Ectodermal cell (in vitro differentiated cells): Measurements from ENCODE around the gene OR4F15.

ENCODE experiments used
- H3K27ac ChIP-seq: 2 replicates; pipeline ENCODE4 v1.7.0; 2013; ENCODE audit warnings: mild to moderate bottlenecking, low read depth, low read length; ENCODE audit not compliant: insufficient read depth, poor library complexity, severe bottlenecking
- H3K27me3 ChIP-seq: 2 replicates; pipeline ENCODE4 v1.7.0; 2013; ENCODE audit warnings: mild to moderate bottlenecking, low read length; ENCODE audit not compliant: insufficient read depth, control insufficient read depth, poor library complexity, severe bottlenecking
- H3K36me3 ChIP-seq: one replicate; pipeline ENCODE4 v1.7.0; 2013; ENCODE audit warnings: low read length; ENCODE audit not compliant: control insufficient read depth, insufficient read depth
- H3K4me1 ChIP-seq: one replicate; pipeline ENCODE4 v1.7.0; 2013; ENCODE audit warnings: low read length; ENCODE audit not compliant: control insufficient read depth, insufficient read depth
- H3K4me3 ChIP-seq: 2 replicates; pipeline ENCODE4 v1.7.0; 2013; ENCODE audit warnings: low read depth, low read length, control low read depth; ENCODE audit not compliant: insufficient read depth
- H3K9me3 ChIP-seq: 2 replicates; pipeline ENCODE4 v1.7.0; 2013; ENCODE audit warnings: mild to moderate bottlenecking, low read length, moderate library complexity; ENCODE audit not compliant: control insufficient read depth
- WGBS, 2 experiments: methylation state at CpG; one replicate each; pipeline ENCODE4 v1.1.7; 2013; ENCODE audit warnings: missing lambda C conversion rate in 2 of 2; 5-methylcytosine and 5-hydroxymethylcytosine counted together

OR4F15 gene

DNA sequence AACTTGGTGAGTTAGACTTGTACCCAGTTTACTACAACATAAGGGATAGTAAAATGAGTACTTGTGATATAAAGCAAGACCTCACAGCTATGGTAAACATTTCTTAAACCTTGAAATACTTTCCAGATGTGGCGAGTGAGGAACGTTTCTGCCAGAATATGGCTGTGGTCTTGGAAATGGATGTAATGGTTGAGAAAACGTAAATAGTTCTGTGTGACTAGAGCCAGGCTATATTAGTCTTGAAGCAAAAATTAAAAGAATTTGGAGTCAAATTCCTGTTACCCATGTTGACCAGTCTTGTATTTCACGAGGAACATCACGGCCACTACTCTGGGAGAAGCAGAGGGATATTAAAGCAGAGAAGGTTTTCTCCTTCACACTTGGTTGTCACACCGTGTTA, 15.3 kb downstream of the OR4F15 start:
- Histone ChIP-seq H3K4me3 (no peak overlapping the region), H3K27ac (no peak overlapping the region), H3K27me3 (peaks cover 4% of the 10 kb centered on the region), H3K4me1 (no peaks in the 10 kb centered on the region), H3K9me3 (no peaks in the 10 kb centered on the region), H3K36me3 (no peaks in the 10 kb centered on the region)
- WGBS, 2 experiments: 84 to 86% methylated on average over 5 to 6 of the region's 6 CpGs

DNA sequence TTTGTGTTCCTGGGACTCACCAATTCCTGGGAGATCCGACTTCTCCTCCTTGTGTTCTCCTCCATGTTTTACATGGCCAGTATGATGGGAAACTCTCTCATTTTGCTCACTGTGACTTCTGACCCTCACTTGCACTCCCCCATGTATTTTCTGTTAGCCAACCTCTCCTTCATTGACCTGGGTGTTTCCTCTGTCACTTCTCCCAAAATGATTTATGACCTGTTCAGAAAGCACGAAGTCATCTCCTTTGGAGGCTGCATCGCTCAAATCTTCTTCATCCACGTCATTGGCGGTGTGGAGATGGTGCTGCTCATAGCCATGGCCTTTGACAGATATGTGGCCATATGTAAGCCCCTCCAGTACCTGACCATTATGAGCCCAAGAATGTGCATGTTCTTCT, 16.8 kb downstream of the OR4F15 start:
- Histone ChIP-seq H3K27ac (no peak overlapping the region), H3K36me3 (no peaks in the 10 kb centered on the region), H3K4me3 (no peak overlapping the region), H3K4me1 (no peaks in the 10 kb centered on the region), H3K27me3 (peaks cover 4% of the 10 kb centered on the region), H3K9me3 (no peaks in the 10 kb centered on the region)
- 90 to 91% methylated on average over 5 of the region's 5 CpGs for WGBS, 2 experiments

DNA sequence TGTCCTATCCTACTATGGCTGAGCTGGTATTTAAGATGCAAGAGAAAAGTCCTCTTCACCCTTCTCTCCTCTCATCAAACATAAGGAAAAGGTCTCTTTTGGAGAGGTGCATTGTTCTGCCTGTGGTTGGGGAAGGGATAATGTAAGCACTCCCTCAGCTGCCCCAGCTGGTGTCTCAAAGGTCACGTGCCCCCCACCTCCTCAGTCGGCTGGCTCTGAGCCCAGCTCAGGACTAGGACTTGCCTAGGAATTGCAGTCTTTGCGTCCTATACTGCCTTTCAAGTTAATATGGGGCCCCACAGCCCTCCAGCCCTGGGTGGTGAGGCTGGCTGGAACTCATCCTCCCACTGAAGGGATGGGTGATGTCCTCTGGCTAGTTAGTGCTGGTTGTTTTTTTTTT, 29.7 kb downstream of the OR4F15 start:
- Histone ChIP-seq H3K9me3 (no peaks in the 10 kb centered on the region), H3K4me3 (no peak overlapping the region), H3K27ac (no peak overlapping the region), H3K27me3 (peaks cover 3% of the 10 kb centered on the region), H3K4me1 (no peaks in the 10 kb centered on the region), H3K36me3 (no peaks in the 10 kb centered on the region)
- 79 to 84% methylated on average over 3 of the region's 3 CpGs for WGBS, 2 experiments

DNA sequence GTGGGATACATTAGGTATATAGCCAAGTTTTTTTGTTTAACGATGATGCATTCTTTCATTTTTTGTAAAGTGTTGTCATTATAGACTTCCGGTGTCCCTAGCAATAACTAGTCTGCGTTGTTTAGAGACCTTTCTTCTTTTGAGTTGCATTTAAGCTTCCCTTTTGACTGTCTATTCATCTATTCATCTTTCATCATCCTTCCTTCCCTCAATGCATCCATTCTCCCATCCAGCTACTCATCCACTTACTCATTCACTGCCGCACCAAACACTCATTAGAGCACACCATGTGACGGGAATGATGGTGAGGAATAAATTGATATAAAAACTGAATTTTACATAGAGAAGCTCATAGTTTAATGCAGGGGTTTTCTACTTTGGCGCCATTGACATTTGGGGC, 32.9 kb downstream of the OR4F15 start:
- peaks cover 3% of the 10 kb centered on the region for H3K27me3 ChIP-seq
- no peaks in the 10 kb centered on the region for H3K36me3 ChIP-seq
- no peaks in the 10 kb centered on the region for H3K4me1 ChIP-seq
- H3K9me3 ChIP-seq: no peaks in the 10 kb centered on the region
- H3K4me3 ChIP-seq: no peak overlapping the region
- no peak overlapping the region for H3K27ac ChIP-seq
- WGBS, 2 experiments: 86 to 88% methylated on average over 5 to 6 of the region's 6 CpGs

DNA sequence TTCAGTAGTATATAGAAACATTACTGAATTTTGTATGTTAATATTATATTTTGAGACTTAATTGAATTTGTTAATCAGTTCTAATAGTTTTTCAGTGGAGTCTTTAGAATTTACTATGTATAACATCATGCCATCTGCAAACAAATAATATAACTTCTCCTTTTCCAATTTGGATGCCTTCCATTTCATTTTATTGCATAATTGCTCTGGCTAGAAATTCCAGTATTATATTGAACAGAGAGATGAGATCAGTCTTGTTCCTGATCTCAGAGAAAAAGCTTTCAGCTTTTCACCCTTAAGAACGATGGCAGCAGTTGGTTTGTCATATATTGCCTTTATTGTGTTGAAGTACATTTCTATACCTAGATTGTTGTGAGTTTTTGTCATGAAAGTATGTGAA, 40.4 kb downstream of the OR4F15 start:
- H3K4me1 ChIP-seq: no peaks in the 10 kb centered on the region
- 92 to 95% methylated on average over 1 of the region's 1 CpG for WGBS, 2 experiments

More for the DNA sequence above, 40.4 kb downstream of the OR4F15 start:
- no peak overlapping the region for H3K4me3 ChIP-seq
- no peaks in the 10 kb centered on the region for H3K9me3 ChIP-seq
- no peaks in the 10 kb centered on the region for H3K36me3 ChIP-seq
- no peaks in the 10 kb centered on the region for H3K27me3 ChIP-seq
- no peak overlapping the region for H3K27ac ChIP-seq
